ENCODE data around the gene EPHB6. TPM values are rescaled to one million over a fixed set of nuclear protein-coding genes. Genes with fewer than 3 reads are reported as not detected.

Gene EPHB6
- total RNA-seq = 12.6 and 33.0 TPM in 2 replicates

GRCh38 chr7:142854372-142855113 lies at the start of gene EPHB6:
EPHB6 (plus strand) TSS chr7:142855076; CDS start chr7:142863228, 8,152 bp downstream.

DNA sequence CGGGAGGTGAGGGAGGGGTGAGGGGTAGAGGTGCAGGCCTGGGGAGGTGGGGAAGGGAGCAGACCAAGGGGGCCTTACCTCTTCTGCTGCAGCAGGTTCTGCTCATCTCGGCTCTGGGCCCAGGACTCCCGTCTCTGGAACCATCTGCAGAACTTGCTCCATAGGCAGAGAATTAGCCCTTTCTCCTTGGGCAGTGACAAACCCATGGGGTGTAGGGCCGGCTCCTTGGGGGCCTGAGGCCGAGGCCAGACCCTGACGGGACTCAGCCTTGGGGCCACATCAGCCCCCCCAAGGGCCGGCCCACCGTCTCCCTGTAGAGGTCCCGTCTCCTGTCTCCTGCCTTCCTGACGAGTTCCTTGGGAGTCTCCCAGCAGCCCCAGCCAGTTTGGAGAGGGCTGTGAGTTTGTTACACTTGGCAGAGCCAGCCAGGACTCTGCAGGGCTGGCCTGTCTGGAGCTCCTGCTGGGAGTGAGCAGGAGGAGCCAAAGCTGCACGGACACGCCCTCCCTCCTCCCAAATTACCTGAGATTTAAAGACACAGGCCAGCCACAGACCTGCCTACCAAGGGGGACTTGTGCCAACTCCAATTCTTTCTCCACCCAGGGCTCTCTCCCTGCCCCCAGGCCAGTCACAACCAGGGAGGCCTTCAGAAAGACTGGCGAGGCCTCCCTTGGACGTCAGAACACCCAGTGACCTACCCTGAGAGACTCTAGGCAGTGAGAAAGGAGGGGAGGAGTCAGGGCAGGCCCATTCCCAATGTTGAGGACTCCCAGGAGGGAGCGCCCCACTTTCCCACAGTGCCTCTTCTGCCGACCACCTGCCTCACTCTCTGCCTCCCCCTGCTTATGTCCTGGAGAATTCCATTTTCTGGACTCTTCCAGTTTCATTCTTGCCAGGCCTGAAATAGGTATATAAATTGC lies 30.7 kb downstream of the EPHB6 start, which contains the start of gene TRPV6:
TSS of gene TRPV6 (minus strand) at position 435 of the 920 bp plus-strand sequence.

Other genes with a start within 250 kb of the EPHB6 start
- not detected in 2 replicates for gene PRSS1, start 105.6 kb upstream of the EPHB6 start, total RNA-seq
- not detected in 2 replicates for gene PRSS2, start 84.1 kb upstream of the EPHB6 start, total RNA-seq
- 0.79 and 0.87 TPM in 2 replicates for gene TRPV6, start 30.7 kb downstream of the EPHB6 start, total RNA-seq
- under 0.01 TPM in 1 of 2 replicates, not detected in the other for gene TRPV5, start 78.7 kb downstream of the EPHB6 start, total RNA-seq
- not detected in 2 replicates for gene LLCFC1, start 84.4 kb downstream of the EPHB6 start, total RNA-seq
- gene KEL, start 107.3 kb downstream of the EPHB6 start, total RNA-seq = 0.39 and 1.4 TPM in 2 replicates
- 1.2 TPM in 1 of 2 replicates, not detected in the other for gene OR9A2, start 172.1 kb downstream of the EPHB6 start, total RNA-seq
- gene OR6V1, start 197.3 kb downstream of the EPHB6 start, total RNA-seq = not detected in 2 replicates

All from placental epithelial cell (primary cell).